ENCODE results near the gene TREM1. TPM values are rescaled to one million over a fixed set of nuclear protein-coding genes. Genes with fewer than 3 reads are reported as not detected.
"Not testable (repeated sequence)": the region's sequence is repeated elsewhere in the genome, so short reads cannot be mapped to it uniquely, and the experiment has no call there.

TREM1 gene
- total RNA-seq, 1 donor = 103 TPM

DNA sequence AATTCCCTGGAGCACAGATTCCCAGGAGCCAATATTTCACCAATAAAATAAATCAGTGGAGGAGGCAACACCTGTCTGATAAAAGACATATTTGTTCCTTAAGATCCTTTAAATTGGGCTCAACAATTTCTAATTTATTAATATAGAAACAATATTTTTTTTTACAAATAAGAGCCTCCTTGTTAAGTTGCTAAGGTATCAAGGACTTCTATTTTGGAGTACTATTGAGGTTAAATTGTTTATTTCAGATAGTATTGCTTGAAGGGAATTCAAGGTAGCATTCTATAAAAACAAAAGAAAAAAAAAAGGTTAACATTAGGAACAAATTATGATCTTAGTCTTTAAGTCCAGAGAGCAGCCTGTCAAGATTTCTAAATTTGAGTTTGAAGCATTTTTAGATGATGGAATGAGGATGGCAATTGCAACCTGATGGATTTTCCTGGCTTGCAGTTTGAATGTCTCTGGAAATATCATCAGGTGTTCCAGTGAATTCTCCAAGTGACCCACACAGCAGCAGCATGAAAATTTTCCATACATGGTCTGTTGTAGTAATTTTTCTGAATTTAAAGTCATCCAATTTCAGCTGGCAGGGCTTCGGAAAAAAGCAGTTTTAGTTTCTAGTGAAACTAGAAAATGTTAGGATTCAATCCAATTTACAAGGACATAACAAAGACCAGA lies 29.6 kb upstream of the TREM1 start:
- Histone ChIP-seq H3K9me3 (ENCODE audit: low read depth, low read length) (no peaks in the 10 kb centered on the region), H3K4me3 (ENCODE audit: low read length) (no peak overlapping the region), H3K27me3 (ENCODE audit: insufficient read depth, low read length) (peaks cover 36% of the 10 kb centered on the region), H3K4me1 (ENCODE audit: insufficient read depth, low read length) (peaks cover 17% of the 10 kb centered on the region)

DNA sequence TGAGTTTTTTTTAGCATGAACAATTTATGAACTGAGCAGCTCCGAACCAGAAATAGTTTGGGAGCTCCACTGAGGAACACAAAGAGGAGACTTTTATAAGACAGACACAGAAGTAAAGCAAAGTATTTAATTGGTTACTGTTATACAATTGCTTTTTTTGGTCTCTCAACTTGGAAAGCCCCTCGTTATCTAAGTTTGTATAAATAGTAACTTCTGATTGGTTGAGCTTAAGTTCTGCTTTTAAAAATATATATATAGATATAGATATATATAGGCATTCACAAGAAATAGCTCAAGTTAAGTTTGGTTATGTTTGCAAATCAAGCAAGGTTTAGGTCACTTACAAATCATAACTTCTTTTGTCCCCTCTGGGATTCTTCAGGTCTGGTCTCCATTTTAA lies 28.7 kb upstream of the TREM1 start:
- no peaks in the 10 kb centered on the region for H3K9me3 ChIP-seq (ENCODE audit: low read depth, low read length)
- no peak overlapping the region for H3K4me3 ChIP-seq (ENCODE audit: low read length)
- peaks cover 36% of the 10 kb centered on the region for H3K27me3 ChIP-seq (ENCODE audit: insufficient read depth, low read length)
- H3K4me1 ChIP-seq (ENCODE audit: insufficient read depth, low read length) = peaks cover 17% of the 10 kb centered on the region

DNA sequence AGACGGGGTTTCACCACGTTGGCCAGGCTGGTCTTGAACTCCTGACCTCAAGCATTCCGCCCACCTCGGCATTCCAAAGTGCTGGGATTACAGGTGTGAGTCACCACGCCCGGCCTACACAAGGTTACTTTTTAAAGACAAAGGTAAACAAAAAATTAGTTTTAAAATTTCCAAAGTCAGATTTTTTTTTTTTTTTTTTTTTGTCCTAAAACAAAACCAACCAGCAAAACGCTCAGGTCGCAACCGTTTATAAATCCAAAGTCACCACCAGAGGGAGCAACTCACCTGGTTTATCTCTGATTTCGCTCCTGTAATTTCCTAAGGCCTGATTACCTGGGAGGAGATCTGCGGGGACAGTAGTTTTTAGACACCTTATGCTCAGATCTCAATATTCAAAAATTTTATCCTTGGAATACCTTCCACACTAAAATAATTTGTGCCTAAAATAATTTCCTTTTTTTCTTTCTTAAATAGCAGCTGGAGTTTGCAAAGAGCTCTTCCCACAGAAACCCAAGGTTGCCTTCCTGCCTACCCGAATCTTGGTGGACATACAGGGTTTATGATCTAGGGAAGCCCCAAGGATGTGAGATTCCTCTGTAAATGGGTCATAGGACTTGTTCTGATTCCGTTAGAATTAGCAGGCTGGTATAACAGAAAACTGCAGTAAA lies 19.8 kb upstream of the TREM1 start:
- no peak overlapping the region for H3K4me3 ChIP-seq (ENCODE audit: low read length)
- no peaks in the 10 kb centered on the region for H3K9me3 ChIP-seq (ENCODE audit: low read depth, low read length)
- H3K4me1 ChIP-seq (ENCODE audit: insufficient read depth, low read length) = peaks cover 11% of the 10 kb centered on the region
- H3K27me3 ChIP-seq (ENCODE audit: insufficient read depth, low read length) = no peaks in the 10 kb centered on the region

DNA sequence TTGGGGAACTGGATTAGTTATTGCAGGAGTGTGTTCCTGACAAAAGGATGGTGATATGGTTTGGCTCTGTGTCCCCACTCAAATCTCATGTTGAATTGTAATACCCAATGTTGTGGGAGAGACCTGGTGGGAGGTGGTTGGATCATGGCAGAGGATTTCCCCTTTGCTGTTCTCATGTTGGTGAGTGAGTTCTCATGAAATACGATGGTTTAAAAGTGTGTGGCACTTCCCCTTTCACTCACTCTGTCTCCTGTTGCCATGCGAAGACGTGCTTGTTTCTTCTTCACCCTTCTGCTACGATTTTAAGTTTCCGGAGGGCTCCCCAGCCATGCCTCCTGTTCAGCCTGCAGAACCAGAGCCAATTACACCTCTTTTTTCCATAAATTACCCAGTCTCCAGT lies 16.2 kb upstream of the TREM1 start:
- Histone ChIP-seq H3K4me3 (ENCODE audit: low read length) (no peak overlapping the region), H3K27me3 (ENCODE audit: insufficient read depth, low read length) (no peaks in the 10 kb centered on the region), H3K4me1 (ENCODE audit: insufficient read depth, low read length) (peaks cover 26% of the 10 kb centered on the region), H3K9me3 (ENCODE audit: low read depth, low read length) (no peaks in the 10 kb centered on the region)

DNA sequence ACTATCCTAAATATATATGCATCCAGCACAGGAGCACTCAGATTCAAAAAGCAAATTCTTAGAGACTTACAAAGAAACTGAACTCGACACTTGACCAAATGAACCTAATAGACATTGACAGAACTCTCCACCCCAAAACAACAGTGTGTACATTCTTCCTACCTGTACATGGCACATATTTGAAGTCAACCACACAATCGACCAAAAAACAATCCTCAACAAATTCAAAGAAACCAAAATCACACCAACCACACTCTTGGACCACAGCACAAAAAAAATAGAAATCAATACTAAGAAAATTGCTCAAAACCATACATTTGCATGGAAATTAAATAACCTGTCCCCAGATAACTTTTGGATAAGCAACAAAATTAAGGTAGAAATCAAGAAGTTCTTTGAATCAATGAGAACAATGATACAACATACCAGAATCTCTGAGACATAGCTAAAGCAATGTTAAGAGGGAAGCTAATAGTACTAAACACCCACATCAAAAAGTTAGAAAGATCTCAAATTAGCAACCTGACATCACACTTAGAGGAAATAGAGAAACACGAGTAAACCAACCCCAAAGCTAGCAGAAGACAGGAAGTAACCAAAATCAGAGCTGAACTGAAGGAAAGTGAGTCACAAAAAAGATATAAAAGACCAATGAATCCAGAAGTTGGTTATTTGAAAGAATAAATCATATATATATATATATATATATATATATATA lies 12.5 kb upstream of the TREM1 start:
- Histone ChIP-seq H3K4me1 (ENCODE audit: insufficient read depth, low read length) (peaks cover 26% of the 10 kb centered on the region), H3K4me3 (ENCODE audit: low read length) (no peak overlapping the region), H3K27me3 (ENCODE audit: insufficient read depth, low read length) (no peaks in the 10 kb centered on the region), H3K9me3 (ENCODE audit: low read depth, low read length) (no peaks in the 10 kb centered on the region)

DNA sequence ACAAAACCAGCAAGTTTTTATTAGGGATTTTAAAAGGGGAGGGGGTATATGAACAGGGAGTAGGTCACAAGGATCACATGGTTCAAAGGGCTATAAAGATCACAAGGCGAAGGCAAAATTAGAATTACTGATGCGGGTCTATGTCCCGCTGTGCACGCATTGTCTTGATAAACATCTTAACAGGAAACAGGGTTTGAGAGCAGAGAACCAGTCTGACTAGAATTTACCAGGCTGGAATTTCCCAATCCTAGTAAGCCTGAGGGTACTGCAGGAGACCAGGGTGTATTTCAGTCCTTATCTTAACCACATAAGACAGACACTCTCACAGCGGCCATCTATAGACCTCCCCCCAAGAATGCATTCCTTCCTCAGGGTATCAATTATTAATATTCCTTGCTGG lies 10.8 kb upstream of the TREM1 start:
- peaks cover 17% of the 10 kb centered on the region for H3K4me1 ChIP-seq (ENCODE audit: insufficient read depth, low read length)
- not testable (repeated sequence) for H3K27me3 ChIP-seq (ENCODE audit: insufficient read depth, low read length); H3K4me3 ChIP-seq (ENCODE audit: low read length); H3K9me3 ChIP-seq (ENCODE audit: low read depth, low read length)

DNA sequence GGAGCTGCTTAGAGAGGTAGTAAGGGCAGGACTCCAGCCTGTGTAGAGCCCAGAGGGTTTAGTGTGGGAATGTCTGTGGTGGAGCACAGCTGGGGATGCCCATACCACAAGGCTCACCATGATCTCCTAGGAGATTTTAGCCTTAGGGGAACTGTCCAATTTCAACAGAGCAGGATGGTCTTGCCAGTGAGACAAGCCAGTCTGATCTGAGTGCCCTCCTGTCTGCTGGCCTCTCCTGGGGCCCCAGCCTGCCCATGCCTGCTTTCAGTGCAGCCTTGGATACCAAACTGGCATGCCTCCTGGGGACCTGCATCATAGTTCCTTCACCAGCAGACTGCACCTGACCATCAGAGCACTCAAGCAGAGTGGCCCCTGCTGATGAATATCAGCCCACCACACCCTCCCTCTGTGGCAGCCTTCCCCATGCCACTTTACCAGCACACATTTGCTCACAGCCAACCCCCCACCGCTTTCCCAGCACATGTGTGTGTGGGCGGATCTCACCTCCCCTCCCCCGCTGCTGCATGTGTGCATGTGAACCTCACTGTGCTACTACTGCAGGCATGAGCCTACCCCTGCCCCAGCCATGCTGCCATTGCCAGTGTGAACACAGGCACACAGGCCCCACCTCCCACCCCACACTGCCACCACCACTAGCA lies 7.9 kb upstream of the TREM1 start:
- H3K4me3 ChIP-seq (ENCODE audit: low read length) = no peak overlapping the region
- H3K4me1 ChIP-seq (ENCODE audit: insufficient read depth, low read length) = peaks cover 15% of the 10 kb centered on the region
- H3K9me3 ChIP-seq (ENCODE audit: low read depth, low read length) = no peaks in the 10 kb centered on the region
- no peaks in the 10 kb centered on the region for H3K27me3 ChIP-seq (ENCODE audit: insufficient read depth, low read length)

DNA sequence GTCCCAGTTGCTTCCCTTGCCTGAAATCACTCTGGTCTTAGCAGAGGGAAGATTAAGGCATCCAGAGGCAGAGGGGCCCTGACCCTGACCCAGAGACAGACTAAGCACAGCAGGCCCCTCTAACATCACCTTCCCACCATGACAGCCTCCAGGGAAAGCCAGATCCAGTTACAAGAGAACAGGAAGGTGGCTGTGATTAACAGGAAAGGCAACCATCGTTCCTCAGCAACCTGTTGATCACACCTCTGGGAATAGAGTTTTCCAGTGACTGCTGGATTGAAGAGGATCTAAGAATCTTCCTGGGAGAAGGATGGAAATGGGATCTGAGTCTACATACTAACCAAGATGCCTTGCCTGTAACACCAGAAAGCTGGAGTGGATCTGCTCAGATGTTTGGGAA lies 5.2 kb upstream of the TREM1 start:
- H3K4me1 ChIP-seq (ENCODE audit: insufficient read depth, low read length) = peaks cover 16% of the 10 kb centered on the region
- no peaks in the 10 kb centered on the region for H3K9me3 ChIP-seq (ENCODE audit: low read depth, low read length)
- H3K4me3 ChIP-seq (ENCODE audit: low read length) = no peak overlapping the region
- no peaks in the 10 kb centered on the region for H3K27me3 ChIP-seq (ENCODE audit: insufficient read depth, low read length)

DNA sequence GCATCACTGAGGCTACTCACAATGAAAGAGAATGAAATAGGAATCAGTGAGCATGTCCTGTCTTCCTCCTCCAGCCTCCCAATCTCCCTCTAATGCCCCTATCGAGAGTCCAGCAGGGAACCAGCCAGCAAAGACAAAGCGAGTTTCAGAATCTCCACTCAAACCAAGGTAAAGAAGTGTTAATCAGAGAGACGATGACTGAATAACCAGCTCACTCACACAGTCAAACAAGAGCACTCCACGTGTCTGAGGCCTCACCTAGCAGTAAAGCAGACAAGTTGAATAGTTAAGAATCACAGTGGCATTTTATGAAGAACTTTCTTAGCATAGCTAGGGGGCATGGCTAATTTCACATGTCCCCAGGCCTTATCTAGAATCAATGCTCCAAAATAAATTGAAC lies 3.3 kb upstream of the TREM1 start:
- H3K27me3 ChIP-seq (ENCODE audit: insufficient read depth, low read length) = no peaks in the 10 kb centered on the region
- H3K9me3 ChIP-seq (ENCODE audit: low read depth, low read length) = no peaks in the 10 kb centered on the region
- peaks cover 29% of the 10 kb centered on the region for H3K4me1 ChIP-seq (ENCODE audit: insufficient read depth, low read length)
- no peak overlapping the region for H3K4me3 ChIP-seq (ENCODE audit: low read length)

DNA sequence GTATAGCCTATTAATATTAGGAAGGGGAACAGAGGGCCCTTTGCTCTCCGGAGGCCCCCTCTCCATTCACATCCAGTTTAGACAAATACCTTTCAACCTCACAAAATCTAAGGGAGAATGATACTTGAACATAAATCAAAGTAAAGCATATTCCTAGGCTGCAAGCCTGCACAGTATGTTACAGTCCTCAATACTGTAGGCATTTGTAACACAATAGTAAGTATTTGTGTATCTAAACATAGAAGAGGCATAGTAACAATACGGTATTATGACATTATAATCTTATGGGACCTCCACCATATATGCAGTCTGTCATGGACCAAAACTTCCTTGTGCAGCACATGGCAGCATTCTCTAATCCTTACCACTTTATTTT lies 2.3 kb upstream of the TREM1 start:
- H3K9me3 ChIP-seq (ENCODE audit: low read depth, low read length) = no peaks in the 10 kb centered on the region
- no peaks in the 10 kb centered on the region for H3K27me3 ChIP-seq (ENCODE audit: insufficient read depth, low read length)
- H3K4me3 ChIP-seq (ENCODE audit: low read length) = no peak overlapping the region
- H3K4me1 ChIP-seq (ENCODE audit: insufficient read depth, low read length) = peaks cover 36% of the 10 kb centered on the region

DNA sequence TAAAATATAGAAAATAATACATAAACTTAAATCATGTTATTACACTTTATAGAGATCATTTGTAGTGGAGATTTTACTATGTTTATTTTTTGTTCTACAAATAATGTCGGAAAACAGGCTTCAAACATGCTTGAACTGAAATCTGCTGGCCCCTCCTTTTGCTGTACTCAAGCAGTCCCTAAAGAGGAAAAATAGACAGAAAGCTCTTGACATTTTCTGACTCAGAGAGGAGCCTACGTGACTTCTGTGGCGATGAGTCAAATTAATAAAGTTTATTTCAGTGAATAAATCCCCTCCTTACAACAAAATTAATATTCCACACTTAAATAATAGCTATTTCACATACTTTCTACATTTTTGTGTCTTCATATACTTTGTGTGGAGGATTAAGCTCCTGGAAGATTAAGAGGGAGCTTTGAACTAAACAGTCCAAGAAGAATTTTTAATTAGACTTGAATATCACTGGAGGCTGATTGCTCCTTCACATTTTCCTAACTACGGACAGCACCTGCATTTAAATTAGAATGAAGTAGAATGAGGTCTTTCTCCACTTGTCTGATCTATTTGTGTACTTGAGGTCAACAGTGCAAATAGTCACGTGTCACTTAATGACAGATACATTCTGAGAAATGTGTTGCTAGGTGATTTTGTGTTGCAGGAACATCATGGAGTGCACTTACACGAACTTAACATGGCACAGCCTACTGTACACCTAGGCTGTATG lies 1.7 kb upstream of the TREM1 start:
- no peaks in the 10 kb centered on the region for H3K27me3 ChIP-seq (ENCODE audit: insufficient read depth, low read length)
- H3K9me3 ChIP-seq (ENCODE audit: low read depth, low read length) = no peaks in the 10 kb centered on the region
- peaks cover 36% of the 10 kb centered on the region for H3K4me1 ChIP-seq (ENCODE audit: insufficient read depth, low read length)
- no peak overlapping the region for H3K4me3 ChIP-seq (ENCODE audit: low read length)

DNA sequence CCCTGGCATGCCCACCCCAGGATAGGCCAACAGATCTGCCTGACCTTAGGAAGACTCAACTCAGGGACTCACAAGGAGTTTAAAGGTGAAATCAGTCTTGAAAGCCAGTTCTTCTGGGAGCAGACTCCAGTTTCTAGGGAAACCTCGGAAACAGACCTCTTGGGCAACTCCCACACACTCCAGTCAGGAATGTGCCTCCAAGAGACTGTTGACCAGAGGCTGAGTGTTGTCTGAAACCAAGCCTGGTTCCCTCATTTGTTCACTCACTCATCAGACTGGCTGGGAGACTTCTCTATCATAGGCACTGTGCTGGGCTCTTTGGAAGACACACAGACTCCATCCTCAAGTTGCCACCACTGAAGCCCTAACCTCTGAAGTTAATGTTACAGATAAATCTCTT lies 1.8 kb downstream of the TREM1 start:
- no peaks in the 10 kb centered on the region for H3K27me3 ChIP-seq (ENCODE audit: insufficient read depth, low read length)
- H3K4me3 ChIP-seq (ENCODE audit: low read length) = peak overlapping the region; percentile 30
- peaks cover 49% of the 10 kb centered on the region for H3K4me1 ChIP-seq (ENCODE audit: insufficient read depth, low read length)
- H3K9me3 ChIP-seq (ENCODE audit: low read depth, low read length) = no peaks in the 10 kb centered on the region

DNA sequence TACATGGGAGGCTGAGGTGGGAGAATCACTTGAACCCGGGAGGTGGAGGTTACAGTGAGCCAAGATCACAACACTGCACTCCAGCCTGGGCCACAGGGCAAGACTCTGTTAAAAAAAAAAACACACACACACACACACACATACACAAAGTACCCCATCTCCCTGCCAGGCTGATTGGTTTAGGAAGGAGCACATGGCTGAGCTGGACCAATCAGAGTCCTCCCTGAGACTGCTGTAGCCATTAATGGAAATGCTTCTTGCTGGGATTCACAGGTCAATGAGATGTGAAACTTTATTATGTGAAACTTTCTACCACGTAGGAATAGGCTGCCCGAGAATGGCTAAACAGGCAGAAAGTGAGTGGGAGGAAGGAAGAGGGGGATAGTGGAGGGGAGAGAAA lies 2.9 kb downstream of the TREM1 start:
- Histone ChIP-seq H3K4me3 (ENCODE audit: low read length) (no peak overlapping the region), H3K4me1 (ENCODE audit: insufficient read depth, low read length) (peaks cover 60% of the 10 kb centered on the region), H3K9me3 (ENCODE audit: low read depth, low read length) (no peaks in the 10 kb centered on the region), H3K27me3 (ENCODE audit: insufficient read depth, low read length) (no peaks in the 10 kb centered on the region)

DNA sequence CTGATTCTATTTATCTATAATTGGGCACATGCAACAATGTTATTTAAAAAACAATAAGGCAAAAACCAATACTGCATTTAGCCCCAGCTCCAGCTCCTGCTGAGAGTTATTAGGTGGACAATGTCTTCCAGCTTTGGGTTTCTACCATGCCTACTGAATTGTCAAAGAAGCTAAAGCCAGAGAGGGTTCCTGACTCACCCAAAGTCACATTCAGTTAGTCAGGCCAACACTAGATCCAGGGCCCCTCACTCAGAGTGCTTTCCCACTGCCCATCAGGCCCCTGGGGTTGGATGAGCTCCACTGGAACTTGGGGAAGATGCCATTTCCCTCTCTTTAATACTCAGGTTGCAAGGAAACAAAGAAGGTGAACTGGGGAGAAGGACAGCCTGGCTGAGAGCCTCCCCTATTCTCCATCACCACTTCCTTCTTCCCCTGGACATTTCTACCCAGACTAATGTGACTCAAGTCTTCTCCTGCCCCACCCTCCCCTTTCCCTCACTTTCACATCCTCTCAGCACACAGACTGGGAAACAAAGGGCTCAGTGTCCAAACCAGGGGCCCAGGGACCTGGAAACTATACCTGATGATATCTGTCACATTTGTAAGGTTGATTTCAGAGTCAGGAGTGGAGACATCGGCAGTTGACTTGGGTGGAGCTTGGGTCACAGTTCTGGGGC lies 6.0 kb downstream of the TREM1 start:
- H3K9me3 ChIP-seq (ENCODE audit: low read depth, low read length) = no peaks in the 10 kb centered on the region
- peaks cover 76% of the 10 kb centered on the region for H3K4me1 ChIP-seq (ENCODE audit: insufficient read depth, low read length)
- H3K27me3 ChIP-seq (ENCODE audit: insufficient read depth, low read length) = no peaks in the 10 kb centered on the region
- H3K4me3 ChIP-seq (ENCODE audit: low read length) = no peak overlapping the region
